HG03097 (cell line): ENCODE results near the gene LVRN.

Experiments used
- ATAC-seq: cut with Tn5 transposase; IDR thresholded peaks from one replicate; pipeline ENCODE4 v1.9.1; 2021; ENCODE audit not compliant: unreplicated experiment, low FRiP score

Gene LVRN

GRCh38 chr5:115956957-115957356 lies 5.3 kb upstream of the LVRN start:
- no peak for ATAC-seq

DNA sequence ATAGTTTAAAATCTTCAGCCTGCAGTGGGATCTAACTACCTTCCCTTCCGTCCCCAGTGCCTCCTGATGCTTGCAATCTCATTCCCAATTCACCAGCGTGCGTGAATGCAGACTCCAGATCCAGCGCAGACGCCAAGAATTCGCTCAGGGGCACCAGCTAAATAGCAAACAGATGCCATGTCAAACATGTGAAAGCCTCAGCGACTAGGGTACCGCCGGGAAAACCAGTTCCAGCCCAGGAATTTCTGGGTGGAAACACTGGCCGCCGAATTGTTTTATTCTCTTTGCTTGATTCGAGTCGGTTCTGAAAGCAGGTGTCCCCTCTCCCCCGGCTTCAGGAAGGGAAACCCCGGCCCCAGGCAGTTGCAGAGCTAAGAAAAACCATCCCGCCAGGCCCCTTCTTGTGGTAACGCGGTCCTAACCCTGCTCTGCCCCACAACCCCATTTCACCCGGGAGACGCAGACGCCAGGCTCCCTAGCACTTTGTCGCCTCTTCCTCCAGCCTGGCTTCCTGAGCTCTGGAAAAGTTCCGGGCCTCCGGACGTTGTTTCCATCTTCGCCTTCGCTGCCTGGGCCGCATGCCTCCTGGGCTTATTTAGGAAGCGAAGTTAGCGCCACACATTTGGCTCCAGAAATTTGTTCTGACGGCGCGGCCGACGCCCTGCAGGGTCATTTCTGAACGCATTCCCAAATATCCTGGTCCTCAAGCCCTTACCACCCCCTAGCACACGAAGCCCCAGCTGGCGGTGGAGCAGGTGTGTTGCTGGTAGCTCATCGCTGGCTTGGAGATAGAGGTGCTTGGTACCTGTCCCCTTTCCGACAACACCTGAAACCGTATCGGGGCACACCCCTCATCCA lies 665 bp upstream of the LVRN start:
- no peak for ATAC-seq

DNA sequence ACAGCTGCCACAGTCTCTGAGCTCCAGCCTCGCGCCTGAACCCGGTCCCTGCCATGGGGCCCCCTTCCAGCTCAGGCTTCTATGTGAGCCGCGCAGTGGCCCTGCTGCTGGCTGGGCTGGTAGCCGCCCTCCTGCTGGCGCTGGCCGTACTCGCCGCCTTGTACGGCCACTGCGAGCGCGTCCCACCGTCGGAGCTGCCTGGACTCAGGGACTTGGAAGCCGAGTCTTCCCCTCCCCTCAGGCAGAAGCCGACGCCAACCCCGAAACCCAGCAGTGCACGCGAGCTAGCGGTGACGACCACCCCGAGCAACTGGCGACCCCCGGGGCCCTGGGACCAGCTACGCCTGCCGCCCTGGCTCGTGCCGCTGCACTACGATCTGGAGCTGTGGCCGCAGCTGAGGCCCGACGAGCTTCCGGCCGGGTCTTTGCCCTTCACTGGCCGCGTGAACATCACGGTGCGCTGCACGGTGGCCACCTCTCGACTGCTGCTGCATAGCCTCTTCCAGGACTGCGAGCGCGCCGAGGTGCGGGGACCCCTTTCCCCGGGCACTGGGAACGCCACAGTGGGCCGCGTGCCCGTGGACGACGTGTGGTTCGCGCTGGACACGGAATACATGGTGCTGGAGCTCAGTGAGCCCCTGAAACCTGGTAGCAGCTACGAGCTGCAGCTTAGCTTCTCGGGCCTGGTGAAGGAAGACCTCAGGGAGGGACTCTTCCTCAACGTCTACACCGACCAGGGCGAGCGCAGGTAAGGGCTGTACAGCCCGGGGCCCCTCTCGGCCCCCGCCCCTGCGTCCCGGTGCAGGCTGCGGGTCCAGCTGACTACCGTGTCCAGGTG lies 509 bp downstream of the LVRN start:
- ATAC-seq = no peak

- no peak for ATAC-seq
These were observed 1.3 kb downstream of the LVRN start for GRCh38 chr5:115963566-115963965.

DNA sequence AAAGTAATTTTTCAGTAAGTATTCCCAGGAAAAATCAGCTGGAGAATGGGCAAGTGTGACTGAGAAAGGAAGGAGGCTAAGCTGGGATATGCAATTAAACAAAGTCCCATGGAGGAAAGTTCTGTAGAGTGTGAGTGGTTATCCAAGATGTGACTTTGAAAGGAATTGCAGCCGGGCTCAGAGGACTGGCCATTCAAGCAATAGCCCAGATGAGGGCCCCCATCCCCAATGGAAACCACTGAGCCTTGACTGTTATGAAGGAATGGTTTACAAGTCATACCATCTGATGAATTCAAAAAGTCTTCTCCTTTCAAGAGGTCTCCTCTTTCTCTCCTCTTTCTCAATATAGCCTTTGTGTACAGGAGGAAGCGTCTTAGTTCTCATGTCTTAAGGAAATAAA lies 6.5 kb downstream of the LVRN start:
- no peak for ATAC-seq

DNA sequence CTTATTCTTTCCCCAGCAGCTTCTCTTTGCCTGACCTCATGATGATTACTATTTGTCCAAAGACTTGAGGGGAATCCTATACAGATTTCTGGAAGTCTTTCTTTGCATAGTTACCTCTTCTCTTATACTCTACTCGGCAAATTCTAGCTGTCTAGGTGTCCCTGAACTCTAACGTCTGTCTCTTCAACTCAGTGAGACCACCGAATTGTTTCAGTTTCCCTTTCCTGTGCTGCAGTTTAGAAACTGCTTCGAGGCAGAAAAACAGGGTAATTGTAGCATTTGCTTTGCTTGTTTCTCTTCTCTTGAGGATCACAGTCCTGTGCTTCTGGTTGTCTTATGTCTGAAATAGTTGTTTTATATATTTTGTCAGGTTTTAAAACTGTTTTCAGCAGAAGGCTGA lies 14.8 kb downstream of the LVRN start:
- peak; percentile 91 for ATAC-seq

- no peak for ATAC-seq
These were observed 15.7 kb downstream of the LVRN start for GRCh38 chr5:115977988-115978387.

- no peak for ATAC-seq
These were observed 16.5 kb downstream of the LVRN start for GRCh38 chr5:115978779-115979178.

DNA sequence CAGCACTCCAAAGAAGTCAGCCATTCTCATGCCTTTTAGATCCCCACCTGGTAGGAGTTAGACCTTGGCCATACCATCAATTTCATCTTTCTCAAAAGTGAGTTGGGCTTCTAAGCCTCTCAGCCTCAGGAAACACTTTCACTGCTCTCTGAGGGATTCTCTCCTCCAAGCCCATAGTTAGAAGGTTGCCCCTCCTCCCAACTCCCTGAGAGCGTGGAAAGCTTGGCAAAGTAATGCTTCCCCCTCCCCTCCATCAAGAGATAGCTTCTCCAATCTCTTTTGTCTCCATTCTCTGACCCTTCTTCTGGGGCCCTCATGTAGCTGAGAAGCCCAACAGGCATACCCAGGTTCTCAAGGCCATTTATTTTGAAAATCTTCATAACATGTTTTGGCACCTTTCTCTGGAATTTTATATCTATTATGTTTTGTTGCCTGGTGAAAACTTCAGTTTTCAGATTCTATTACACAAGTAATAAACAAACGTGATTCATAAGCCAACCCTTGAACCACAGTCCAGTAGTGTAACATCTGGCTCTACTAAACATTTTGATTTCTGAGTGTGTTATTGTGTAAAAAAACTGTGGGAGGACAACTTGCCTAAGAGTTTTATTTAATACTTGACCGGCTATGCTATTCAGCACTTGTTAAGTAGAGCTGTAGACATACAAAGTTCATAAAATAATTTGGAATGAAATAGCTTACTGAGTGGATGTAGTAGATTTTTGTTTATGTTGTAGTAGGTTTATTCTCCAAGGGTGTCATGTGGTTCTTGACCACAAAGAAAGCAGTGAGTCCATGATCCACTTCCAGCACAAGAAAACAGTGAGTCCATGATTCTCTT lies 17.1 kb downstream of the LVRN start:
- ATAC-seq = no peak

GRCh38 chr5:115983519-115983918 lies 21.2 kb downstream of the LVRN start:
- no peak for ATAC-seq

GRCh38 chr5:115985802-115986757 lies 23.8 kb downstream of the LVRN start:
- no peak for ATAC-seq

GRCh38 chr5:115988002-115988401 lies 25.7 kb downstream of the LVRN start:
- ATAC-seq = no peak

DNA sequence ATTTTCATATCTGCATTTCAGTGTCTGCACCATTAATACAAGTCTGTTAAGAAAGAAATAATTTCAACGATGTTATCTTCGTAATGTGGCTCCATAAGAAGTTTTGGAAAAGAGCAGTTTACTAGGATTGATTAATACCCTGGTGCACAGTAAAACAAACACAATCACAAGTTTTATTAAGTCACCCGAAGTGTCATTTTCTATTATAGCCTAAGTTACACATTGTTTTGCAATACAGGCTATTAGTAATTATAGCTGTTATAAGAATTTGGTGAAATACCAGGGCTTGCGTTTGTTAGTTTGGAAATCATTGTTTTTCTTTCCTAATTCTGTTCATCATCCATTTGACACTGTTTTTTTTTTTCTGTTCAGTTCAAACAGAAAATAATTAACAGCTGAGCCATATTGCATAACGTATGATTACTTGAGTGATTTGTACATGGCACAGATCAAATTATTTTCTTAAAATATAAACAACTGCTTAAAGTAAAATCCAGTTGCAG lies 30.6 kb downstream of the LVRN start:
- ATAC-seq = no peak

DNA sequence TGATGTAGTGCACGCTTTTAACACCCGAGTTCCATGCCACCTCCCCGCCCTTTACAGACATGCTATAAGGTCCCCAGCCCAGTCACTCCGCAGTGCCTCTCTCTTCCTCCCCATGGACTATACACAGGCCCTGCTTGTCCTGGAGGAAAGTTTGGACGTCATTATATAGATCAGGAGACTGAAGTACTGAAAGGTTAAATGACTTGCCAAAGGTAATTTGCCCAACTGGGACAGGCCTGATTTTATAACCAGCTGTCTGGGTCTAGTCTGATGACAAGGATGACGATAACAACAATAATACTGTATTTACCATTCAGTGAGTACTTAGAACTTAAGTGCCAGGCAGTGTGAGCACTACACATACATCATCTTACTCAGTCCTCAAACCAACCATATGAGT lies 33.1 kb downstream of the LVRN start:
- no peak for ATAC-seq

DNA sequence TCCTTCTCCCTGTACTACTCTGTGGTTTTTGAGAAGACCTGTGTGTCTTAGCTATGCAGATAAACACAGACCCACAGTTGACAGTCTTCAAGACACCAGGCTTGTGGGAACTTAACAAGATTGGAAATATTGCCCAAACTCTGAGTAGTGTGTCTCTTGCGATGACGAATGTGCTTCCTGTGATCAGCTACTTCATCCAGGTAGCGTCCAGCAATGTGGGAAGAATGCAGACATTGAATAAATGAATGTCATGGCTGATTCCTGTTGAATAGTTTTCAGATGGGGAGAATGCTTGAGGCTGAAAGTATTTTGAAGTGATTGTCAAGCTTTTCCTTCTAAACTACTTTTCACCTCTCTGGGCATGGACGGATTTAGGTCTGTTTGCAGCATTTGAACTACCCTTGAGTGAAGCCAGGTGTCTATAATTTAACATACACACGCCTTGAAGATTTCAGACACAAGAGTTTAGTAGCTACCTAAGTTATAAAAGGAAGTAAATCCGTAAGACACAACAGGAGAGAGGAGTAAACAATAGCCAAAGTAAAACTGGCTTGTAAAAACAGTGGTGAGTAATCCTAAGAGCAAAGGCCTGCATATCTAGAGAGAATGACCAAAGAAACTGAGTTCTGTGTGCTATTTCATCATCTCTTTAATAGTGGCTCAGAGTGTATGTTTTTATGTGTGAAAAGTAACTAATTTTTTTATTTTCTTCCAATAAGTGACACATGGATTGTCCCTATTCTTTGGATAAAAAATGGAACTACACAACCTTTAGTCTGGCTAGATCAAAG lies 40.0 kb downstream of the LVRN start:
- ATAC-seq = no peak

- ATAC-seq = no peak
These were observed 42.0 kb downstream of the LVRN start for GRCh38 chr5:116004248-116004647.

GRCh38 chr5:116009806-116010205 lies 47.5 kb downstream of the LVRN start:
- ATAC-seq = no peak

DNA sequence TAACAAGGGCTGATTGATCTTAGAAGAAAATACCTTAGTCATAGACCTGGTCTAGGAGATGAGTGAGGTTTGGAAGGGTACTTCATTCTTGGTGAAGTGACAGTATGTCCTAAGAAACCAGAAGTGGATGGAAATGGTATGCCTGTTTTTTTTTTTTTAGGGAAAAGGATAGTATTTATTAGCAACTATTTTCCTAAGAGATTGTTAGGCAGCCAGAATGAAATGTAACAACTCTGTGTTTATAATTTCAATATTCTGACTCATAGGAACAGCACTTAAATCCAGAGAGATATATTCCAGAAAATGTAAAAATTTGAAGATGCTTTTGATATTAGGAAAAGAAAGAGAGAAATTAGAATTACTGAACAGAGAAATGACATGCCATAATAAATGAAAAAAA lies 48.8 kb downstream of the LVRN start:
- no peak for ATAC-seq
